HepG2 (cell line): ENCODE results near the gene PTH2. TPM values are rescaled to one million over a fixed set of nuclear protein-coding genes. Genes with fewer than 3 reads are reported as not detected.

Experiments
- ATF1 ChIP-seq: IDR thresholded peaks from 2 replicates; pipeline ENCODE4 v1.6.1; 2016; ENCODE audit warnings: mild to moderate bottlenecking, control low read depth
- BHLHE40 ChIP-seq: IDR thresholded peaks from 2 replicates; pipeline ENCODE4 v1.6.1; 2011; ENCODE audit warnings: low read length, improper control_type of control experiment
- FOXK2 ChIP-seq: fragments of 450-650 bp; IDR thresholded peaks from 2 replicates; pipeline ENCODE4 v1.6.1; 2016
- HINFP ChIP-seq: sonication (generic); formaldehyde crosslinking; IDR thresholded peaks from 2 replicates; pipeline ENCODE4 v1.4.0; 2020; ENCODE audit warnings: low read depth, mild to moderate bottlenecking, missing genetic modification reagents
- HNF4A ChIP-seq: sonication (generic); formaldehyde crosslinking; IDR thresholded peaks from 2 replicates; pipeline ENCODE4 v1.4.0; 2020; ENCODE audit warnings: missing genetic modification reagents
- HOXD1 ChIP-seq: sonication (generic); formaldehyde crosslinking; IDR thresholded peaks from 2 replicates; pipeline ENCODE4 v1.5.0; 2020; ENCODE audit warnings: missing genetic modification reagents
- IKZF1 ChIP-seq: fragments of 450-650 bp; IDR thresholded peaks from 2 replicates; pipeline ENCODE4 v1.7.1; 2016
- IRF1 ChIP-seq: sonication (generic); formaldehyde crosslinking; IDR thresholded peaks from 2 replicates; pipeline ENCODE4 v1.4.0; 2020; ENCODE audit warnings: low read depth, mild to moderate bottlenecking, missing genetic modification reagents
- KLF13 ChIP-seq: sonication (generic); formaldehyde crosslinking; IDR thresholded peaks from 2 replicates; pipeline ENCODE4 v1.4.0; 2020; ENCODE audit warnings: mild to moderate bottlenecking, missing genetic modification reagents
- MBNL3 ChIP-seq: fragments of 250-450 bp; sonication (Bioruptor Pico); conservative IDR thresholded peaks from 2 replicates; pipeline ENCODE4 v1.8.0; 2022; ENCODE audit warnings: mild to moderate bottlenecking, inconsistent platforms
- MTF2 ChIP-seq: sonication (generic); formaldehyde crosslinking; IDR thresholded peaks from 2 replicates; pipeline ENCODE4 v1.5.0; 2020; ENCODE audit warnings: missing genetic modification reagents, borderline replicate concordance
- NCOA5 ChIP-seq: sonication (generic); formaldehyde crosslinking; IDR thresholded peaks from 2 replicates; pipeline ENCODE4 v1.4.0; 2020; ENCODE audit warnings: missing genetic modification reagents
- PLRG1 ChIP-seq: fragments of 450-650 bp; conservative IDR thresholded peaks from 2 replicates; pipeline ENCODE4 v1.6.1; 2016
- RAD51 ChIP-seq: fragments of 450-650 bp; IDR thresholded peaks from 2 replicates; pipeline ENCODE4 v1.6.1; 2016; ENCODE audit warnings: borderline replicate concordance
- STAT5B ChIP-seq: sonication (generic); formaldehyde crosslinking; IDR thresholded peaks from 2 replicates; pipeline ENCODE4 v1.4.0; 2020; ENCODE audit warnings: missing genetic modification reagents
- TAF1 ChIP-seq: sonication (generic); formaldehyde crosslinking; IDR thresholded peaks from 2 replicates; pipeline ENCODE4 v1.4.0; 2020; ENCODE audit warnings: missing genetic modification reagents
- ZNF431 ChIP-seq: sonication (generic); formaldehyde crosslinking; IDR thresholded peaks from 2 replicates; pipeline ENCODE4 v1.9.0; 2022; ENCODE audit warnings: missing genetic modification reagents, low read depth, mild to moderate bottlenecking, borderline replicate concordance
- ZNF44 ChIP-seq: sonication (generic); formaldehyde crosslinking; IDR thresholded peaks from 2 replicates; pipeline ENCODE4 v1.5.1; 2020; ENCODE audit warnings: mild to moderate bottlenecking, missing genetic modification reagents
- ZNF530 ChIP-seq: sonication (generic); formaldehyde crosslinking; IDR thresholded peaks from 2 replicates; pipeline ENCODE4 v1.5.0; 2020; ENCODE audit warnings: low read depth, mild to moderate bottlenecking, missing genetic modification reagents
- ZNF550 ChIP-seq: sonication (generic); formaldehyde crosslinking; IDR thresholded peaks from 2 replicates; pipeline ENCODE4 v1.4.0; 2020; ENCODE audit warnings: mild to moderate bottlenecking, missing genetic modification reagents, borderline replicate concordance
- ZNF558 ChIP-seq: sonication (generic); formaldehyde crosslinking; IDR thresholded peaks from 2 replicates; pipeline ENCODE4 v1.9.0; 2022; ENCODE audit warnings: mild to moderate bottlenecking, missing genetic modification reagents, borderline replicate concordance
- ZNF589 ChIP-seq: sonication (generic); formaldehyde crosslinking; conservative IDR thresholded peaks from 2 replicates; pipeline ENCODE4 v1.8.0; 2022; ENCODE audit warnings: mild to moderate bottlenecking, moderate library complexity, missing genetic modification reagents
- ZNF850 ChIP-seq: sonication (generic); formaldehyde crosslinking; conservative IDR thresholded peaks from 2 replicates; pipeline ENCODE4 v1.9.0; 2021; ENCODE audit warnings: mild to moderate bottlenecking, missing genetic modification reagents
- ZSCAN30 ChIP-seq: sonication (generic); formaldehyde crosslinking; IDR thresholded peaks from 2 replicates; pipeline ENCODE4 v1.5.0; 2020; ENCODE audit warnings: mild to moderate bottlenecking, missing genetic modification reagents
- polyA plus RNA-seq, 8 experiments: library from polyadenylated mRNA; depleted of rRNA in 3 of 8; stranded (reverse) in 7 of 8; unstranded in 1 of 8; fragments of >200 nt; fragmentation: Illumina TruSeq in 4 of 8; extraction: Trizol in 4 of 8; gene quantifications; 2 replicates each; pipeline versions ENCODE4 v1.2.1 to v1.2.3, GENCODE V29; 2011 to 2016; ENCODE audit warnings: low read depth in 4 of 8, missing spikeins in 1 of 8, mixed read lengths in 1 of 8; ENCODE audit not compliant: insufficient read depth in 1 of 8
- total RNA-seq, 5 experiments: library from RNA; depleted of rRNA; stranded (reverse); fragments of >200 nt; fragmentation: Illumina TruSeq; extraction: Trizol; gene quantifications; 2 replicates each; pipeline ENCODE4 v1.2.3, GENCODE V29; 2016; ENCODE audit warnings: low read depth in 1 of 5
- TF ChIP-seq, protein P1 (sequence below): sonication (generic); formaldehyde crosslinking; conservative IDR thresholded peaks from 2 replicates; pipeline ENCODE4 v1.4.0; 2020; ENCODE audit warnings: missing genetic modification reagents
- TF ChIP-seq, protein P2 (sequence below): sonication (generic); formaldehyde crosslinking; IDR thresholded peaks from 2 replicates; pipeline ENCODE4 v1.4.0; 2020; ENCODE audit warnings: missing genetic modification reagents, mild to moderate bottlenecking, borderline replicate concordance

PTH2 gene
- total and polyA plus RNA-seq, 2 of the 13 experiments (the other 11 are each of a cell fraction or from before 2014, with no cell fraction given): not detected

GRCh38 chr19:49451430-49452181 lies 28.4 kb upstream of the PTH2 start, which contains the start of gene PIH1D1 (continued):
- TF ChIP-seq IRF1 (no peak), KLF13 (no peak), FOXK2 (peak; percentile 97), MTF2 (CRISPR knock-in tag) (no peak), PLRG1 (no peak), ZNF850 (CRISPR knock-in tag) (0 out of 2 replicates have a peak, but pooled peaks have one; percentile 40), ZNF530 (CRISPR knock-in tag) (no peak), ZNF44 (no peak), HINFP (CRISPR knock-in tag) (peak; percentile 62; the same call in 1 of the 2 replicates), ZNF431 (CRISPR knock-in tag) (no peak), ZNF550 (CRISPR knock-in tag) (no peak), HNF4A (CRISPR knock-in tag) (no peak), ZNF589 (no peak), TAF1 (CRISPR knock-in tag) (peak; percentile 83), STAT5B (CRISPR knock-in tag) (no peak), BHLHE40 (peak; percentile 9; the same call in 1 of the 2 replicates), IKZF1 (no peak), HOXD1 (CRISPR knock-in tag) (peak; percentile 99), MBNL3 (CRISPR knock-in tag) (no peak), ZNF558 (CRISPR knock-in tag) (no peak), ATF1 (no peak), NCOA5 (no peak), ZSCAN30 (CRISPR knock-in tag) (no peak), RAD51 (no peak)
- TF ChIP-seq, protein P1, sequence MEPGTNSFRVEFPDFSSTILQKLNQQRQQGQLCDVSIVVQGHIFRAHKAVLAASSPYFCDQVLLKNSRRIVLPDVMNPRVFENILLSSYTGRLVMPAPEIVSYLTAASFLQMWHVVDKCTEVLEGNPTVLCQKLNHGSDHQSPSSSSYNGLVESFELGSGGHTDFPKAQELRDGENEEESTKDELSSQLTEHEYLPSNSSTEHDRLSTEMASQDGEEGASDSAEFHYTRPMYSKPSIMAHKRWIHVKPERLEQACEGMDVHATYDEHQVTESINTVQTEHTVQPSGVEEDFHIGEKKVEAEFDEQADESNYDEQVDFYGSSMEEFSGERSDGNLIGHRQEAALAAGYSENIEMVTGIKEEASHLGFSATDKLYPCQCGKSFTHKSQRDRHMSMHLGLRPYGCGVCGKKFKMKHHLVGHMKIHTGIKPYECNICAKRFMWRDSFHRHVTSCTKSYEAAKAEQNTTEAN (CRISPR knock-in tag): no peak
- TF ChIP-seq, protein P2, sequence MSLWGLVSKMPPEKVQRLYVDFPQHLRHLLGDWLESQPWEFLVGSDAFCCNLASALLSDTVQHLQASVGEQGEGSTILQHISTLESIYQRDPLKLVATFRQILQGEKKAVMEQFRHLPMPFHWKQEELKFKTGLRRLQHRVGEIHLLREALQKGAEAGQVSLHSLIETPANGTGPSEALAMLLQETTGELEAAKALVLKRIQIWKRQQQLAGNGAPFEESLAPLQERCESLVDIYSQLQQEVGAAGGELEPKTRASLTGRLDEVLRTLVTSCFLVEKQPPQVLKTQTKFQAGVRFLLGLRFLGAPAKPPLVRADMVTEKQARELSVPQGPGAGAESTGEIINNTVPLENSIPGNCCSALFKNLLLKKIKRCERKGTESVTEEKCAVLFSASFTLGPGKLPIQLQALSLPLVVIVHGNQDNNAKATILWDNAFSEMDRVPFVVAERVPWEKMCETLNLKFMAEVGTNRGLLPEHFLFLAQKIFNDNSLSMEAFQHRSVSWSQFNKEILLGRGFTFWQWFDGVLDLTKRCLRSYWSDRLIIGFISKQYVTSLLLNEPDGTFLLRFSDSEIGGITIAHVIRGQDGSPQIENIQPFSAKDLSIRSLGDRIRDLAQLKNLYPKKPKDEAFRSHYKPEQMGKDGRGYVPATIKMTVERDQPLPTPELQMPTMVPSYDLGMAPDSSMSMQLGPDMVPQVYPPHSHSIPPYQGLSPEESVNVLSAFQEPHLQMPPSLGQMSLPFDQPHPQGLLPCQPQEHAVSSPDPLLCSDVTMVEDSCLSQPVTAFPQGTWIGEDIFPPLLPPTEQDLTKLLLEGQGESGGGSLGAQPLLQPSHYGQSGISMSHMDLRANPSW (CRISPR knock-in tag): no peak
